HEK293 (cell line): ENCODE measurements around the gene OPA3.

Experiments used
- CTCF ChIA-PET: fragments of 350-600 bp; formaldehyde crosslinking; extraction: SDS; loops from one replicate; lab custom pipeline; 2021; ENCODE audit warnings: antibody characterized with exemption; lab: Yijun Ruan, JAX
- POLR2A ChIA-PET: fragments of 300-600 bp; formaldehyde crosslinking; extraction: SDS; loops from one replicate; lab custom pipeline; 2020; ENCODE audit warnings: antibody characterized with exemption, inconsistent platforms; lab: Yijun Ruan, JAX
- H3K27ac ChIP-seq: fragments of 200-500 bp; sonication (Bioruptor generic); 2 replicates; pipeline ENCODE4 v1.5.1; 2014; ENCODE audit warnings: low read depth, low read length, control low read depth, inconsistent platforms; ENCODE audit errors: extremely low read depth
- H3K36me3 ChIP-seq, 2 experiments: fragments of 200-500 bp in 1 of 2; sonication (Bioruptor generic) in 1 of 2; 1 replicate in 1 of 2; 2 replicates in 1 of 2; pipeline ENCODE4 v1.5.1; 2014 to 2017; ENCODE audit warnings: inconsistent platforms in 2 of 2, low read length in 2 of 2; ENCODE audit not compliant: control insufficient read depth in 2 of 2, insufficient read depth in 1 of 2
- H3K4me1 ChIP-seq: fragments of 200-500 bp; sonication (Bioruptor generic); 2 replicates; pipeline ENCODE4 v1.5.1; 2014; ENCODE audit warnings: mild to moderate bottlenecking, low read length, inconsistent platforms; ENCODE audit not compliant: control insufficient read depth, insufficient read depth
- H3K4me3 ChIP-seq: 2 replicates; pipeline ENCODE4 v1.5.1; 2011; ENCODE audit warnings: low read depth, mild to moderate bottlenecking, control low read depth, low read length, moderate library complexity
- H3K9me3 ChIP-seq: fragments of 200-500 bp; sonication (Bioruptor generic); 2 replicates; pipeline ENCODE4 v1.5.1; 2014; ENCODE audit warnings: low read depth, low read length, inconsistent platforms; ENCODE audit not compliant: control insufficient read depth, insufficient read depth
- AEBP2 ChIP-seq: fragments of 450-650 bp; formaldehyde crosslinking; IDR thresholded peaks from 2 replicates; pipeline ENCODE4 v1.5.1; 2016; ENCODE audit warnings: missing biosample characterization, missing genetic modification characterization, borderline replicate concordance
- EGR2 ChIP-seq: fragments of 450-650 bp; formaldehyde crosslinking; IDR thresholded peaks from 2 replicates; pipeline ENCODE4 v1.5.1; 2016; ENCODE audit warnings: low read depth, missing biosample characterization, missing genetic modification characterization
- GFI1B ChIP-seq: fragments of 450-650 bp; formaldehyde crosslinking; IDR thresholded peaks from 2 replicates; pipeline ENCODE4 v1.5.1; 2016; ENCODE audit warnings: missing biosample characterization, missing genetic modification characterization
- GLI4 ChIP-seq: fragments of 450-650 bp; formaldehyde crosslinking; IDR thresholded peaks from 2 replicates; pipeline ENCODE4 v1.5.1; 2016; ENCODE audit warnings: missing biosample characterization, missing genetic modification characterization
- HOXA7 ChIP-seq: sonication (generic); formaldehyde crosslinking; IDR thresholded peaks from 2 replicates; pipeline ENCODE4 v1.8.1; 2022; ENCODE audit warnings: missing genetic modification reagents, borderline replicate concordance
- TCF7L2 ChIP-seq: IDR thresholded peaks from 2 replicates; pipeline ENCODE4 v1.6.1; 2011; ENCODE audit warnings: low read depth, mild to moderate bottlenecking, inconsistent platforms, low read length, moderate library complexity, borderline replicate concordance
- ZBTB21 ChIP-seq: fragments of 450-650 bp; formaldehyde crosslinking; IDR thresholded peaks from 2 replicates; pipeline ENCODE4 v1.5.1; 2017; ENCODE audit warnings: missing biosample characterization, missing genetic modification characterization
- ZNF146 ChIP-seq: fragments of 450-650 bp; formaldehyde crosslinking; IDR thresholded peaks from 2 replicates; pipeline ENCODE4 v1.5.1; 2016; ENCODE audit warnings: missing biosample characterization, missing genetic modification characterization
- ZNF211 ChIP-seq: fragments of 450-650 bp; formaldehyde crosslinking; IDR thresholded peaks from 2 replicates; pipeline ENCODE4 v1.5.1; 2016; ENCODE audit warnings: low read depth, missing biosample characterization, missing genetic modification characterization
- ZNF354C ChIP-seq: fragments of 450-650 bp; formaldehyde crosslinking; IDR thresholded peaks from 2 replicates; pipeline ENCODE4 v1.5.1; 2016; ENCODE audit warnings: missing biosample characterization, missing genetic modification characterization, low read depth, borderline replicate concordance
- ZNF404 ChIP-seq: fragments of 450-650 bp; formaldehyde crosslinking; IDR thresholded peaks from 2 replicates; pipeline ENCODE4 v1.5.1; 2017; ENCODE audit warnings: missing biosample characterization, missing genetic modification characterization
- ZNF48 ChIP-seq: fragments of 450-650 bp; formaldehyde crosslinking; IDR thresholded peaks from 2 replicates; pipeline ENCODE4 v1.5.1; 2016; ENCODE audit warnings: missing biosample characterization, missing genetic modification characterization
- ZNF548 ChIP-seq: fragments of 450-650 bp; formaldehyde crosslinking; IDR thresholded peaks from 2 replicates; pipeline ENCODE4 v1.5.1; 2016; ENCODE audit warnings: missing biosample characterization, missing genetic modification characterization
- ZNF549 ChIP-seq: fragments of 450-650 bp; IDR thresholded peaks from 2 replicates; pipeline ENCODE4 v1.5.1; 2018; ENCODE audit warnings: missing biosample characterization, missing genetic modification characterization, mild to moderate bottlenecking, inconsistent platforms, moderate library complexity
- ZNF600 ChIP-seq: fragments of 450-650 bp; formaldehyde crosslinking; IDR thresholded peaks from 2 replicates; pipeline ENCODE4 v1.5.1; 2016; ENCODE audit warnings: missing biosample characterization, missing genetic modification characterization
- ZNF623 ChIP-seq: fragments of 450-650 bp; formaldehyde crosslinking; IDR thresholded peaks from 2 replicates; pipeline ENCODE4 v1.5.1; 2016; ENCODE audit warnings: missing biosample characterization, missing genetic modification characterization
- ZNF629 ChIP-seq: fragments of 450-650 bp; formaldehyde crosslinking; IDR thresholded peaks from 2 replicates; pipeline ENCODE4 v1.5.1; 2017; ENCODE audit warnings: missing biosample characterization, missing genetic modification characterization
- ZNF664 ChIP-seq: fragments of 450-650 bp; formaldehyde crosslinking; IDR thresholded peaks from 2 replicates; pipeline ENCODE4 v1.5.1; 2016; ENCODE audit warnings: missing biosample characterization, missing genetic modification characterization
- ZNF670 ChIP-seq: fragments of 450-650 bp; formaldehyde crosslinking; IDR thresholded peaks from 2 replicates; pipeline ENCODE4 v1.5.1; 2016; ENCODE audit warnings: missing biosample characterization, missing genetic modification characterization, low read depth
- ZNF768 ChIP-seq: fragments of 450-650 bp; formaldehyde crosslinking; IDR thresholded peaks from 2 replicates; pipeline ENCODE4 v1.5.1; 2018; ENCODE audit warnings: missing biosample characterization, mild to moderate bottlenecking, missing genetic modification characterization
- ZNF785 ChIP-seq: fragments of 450-650 bp; formaldehyde crosslinking; IDR thresholded peaks from 2 replicates; pipeline ENCODE4 v1.5.1; 2016; ENCODE audit warnings: missing biosample characterization, missing genetic modification characterization
- ZNF792 ChIP-seq: fragments of 450-650 bp; formaldehyde crosslinking; IDR thresholded peaks from 2 replicates; pipeline ENCODE4 v1.5.1; 2016; ENCODE audit warnings: missing biosample characterization, missing genetic modification characterization
- TF ChIP-seq, protein P1 (sequence below): fragments of 450-650 bp; formaldehyde crosslinking; IDR thresholded peaks from 2 replicates; pipeline ENCODE4 v1.5.1; 2016; ENCODE audit warnings: missing biosample characterization, missing genetic modification characterization
- TF ChIP-seq, protein P2 (sequence below): fragments of 450-650 bp; formaldehyde crosslinking; conservative IDR thresholded peaks from 2 replicates; pipeline ENCODE4 v1.5.1; 2016; ENCODE audit warnings: low read depth, missing biosample characterization, missing genetic modification characterization
- TF ChIP-seq, protein P3 (sequence below): fragments of 450-650 bp; formaldehyde crosslinking; IDR thresholded peaks from 2 replicates; pipeline ENCODE4 v1.5.1; 2016; ENCODE audit warnings: missing biosample characterization, missing genetic modification characterization

OPA3 gene

GRCh38 chr19:45547965-45548609 is 36.5 kb downstream of the OPA3 start (continued):
- TF ChIP-seq AEBP2: no peak
- no peak for TF ChIP-seq GLI4 (tag by site-specific recombination)
- TF ChIP-seq ZNF146: no peak
- no peak for TF ChIP-seq ZNF785 (tag by site-specific recombination)
- no peak for TF ChIP-seq ZNF549
- no peak for TF ChIP-seq ZNF768
- TF ChIP-seq, protein P1, sequence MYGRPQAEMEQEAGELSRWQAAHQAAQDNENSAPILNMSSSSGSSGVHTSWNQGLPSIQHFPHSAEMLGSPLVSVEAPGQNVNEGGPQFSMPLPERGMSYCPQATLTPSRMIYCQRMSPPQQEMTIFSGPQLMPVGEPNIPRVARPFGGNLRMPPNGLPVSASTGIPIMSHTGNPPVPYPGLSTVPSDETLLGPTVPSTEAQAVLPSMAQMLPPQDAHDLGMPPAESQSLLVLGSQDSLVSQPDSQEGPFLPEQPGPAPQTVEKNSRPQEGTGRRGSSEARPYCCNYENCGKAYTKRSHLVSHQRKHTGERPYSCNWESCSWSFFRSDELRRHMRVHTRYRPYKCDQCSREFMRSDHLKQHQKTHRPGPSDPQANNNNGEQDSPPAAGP (tag by site-specific recombination): peak; percentile 81; the same call in 1 of the 2 replicates
- TF ChIP-seq HOXA7 (CRISPR knock-in tag): no peak

- CTCF ChIA-PET: interaction anchor here (0.5 to 8.8 kb wide), 5 partner anchors 11 to 350 kb away, joined by 3 to 60 read pairs (median 3); no protein-coding TSS in a partner anchor
- no peak overlapping the region for H3K4me3 ChIP-seq
- no peaks in the 10 kb centered on the region for H3K9me3 ChIP-seq
- H3K4me1 ChIP-seq: 0 out of 2 replicates have a peak, but pooled peaks cover under 1% of the 10 kb centered on the region
- H3K27ac ChIP-seq: no peak overlapping the region
- TF ChIP-seq, protein P2, sequence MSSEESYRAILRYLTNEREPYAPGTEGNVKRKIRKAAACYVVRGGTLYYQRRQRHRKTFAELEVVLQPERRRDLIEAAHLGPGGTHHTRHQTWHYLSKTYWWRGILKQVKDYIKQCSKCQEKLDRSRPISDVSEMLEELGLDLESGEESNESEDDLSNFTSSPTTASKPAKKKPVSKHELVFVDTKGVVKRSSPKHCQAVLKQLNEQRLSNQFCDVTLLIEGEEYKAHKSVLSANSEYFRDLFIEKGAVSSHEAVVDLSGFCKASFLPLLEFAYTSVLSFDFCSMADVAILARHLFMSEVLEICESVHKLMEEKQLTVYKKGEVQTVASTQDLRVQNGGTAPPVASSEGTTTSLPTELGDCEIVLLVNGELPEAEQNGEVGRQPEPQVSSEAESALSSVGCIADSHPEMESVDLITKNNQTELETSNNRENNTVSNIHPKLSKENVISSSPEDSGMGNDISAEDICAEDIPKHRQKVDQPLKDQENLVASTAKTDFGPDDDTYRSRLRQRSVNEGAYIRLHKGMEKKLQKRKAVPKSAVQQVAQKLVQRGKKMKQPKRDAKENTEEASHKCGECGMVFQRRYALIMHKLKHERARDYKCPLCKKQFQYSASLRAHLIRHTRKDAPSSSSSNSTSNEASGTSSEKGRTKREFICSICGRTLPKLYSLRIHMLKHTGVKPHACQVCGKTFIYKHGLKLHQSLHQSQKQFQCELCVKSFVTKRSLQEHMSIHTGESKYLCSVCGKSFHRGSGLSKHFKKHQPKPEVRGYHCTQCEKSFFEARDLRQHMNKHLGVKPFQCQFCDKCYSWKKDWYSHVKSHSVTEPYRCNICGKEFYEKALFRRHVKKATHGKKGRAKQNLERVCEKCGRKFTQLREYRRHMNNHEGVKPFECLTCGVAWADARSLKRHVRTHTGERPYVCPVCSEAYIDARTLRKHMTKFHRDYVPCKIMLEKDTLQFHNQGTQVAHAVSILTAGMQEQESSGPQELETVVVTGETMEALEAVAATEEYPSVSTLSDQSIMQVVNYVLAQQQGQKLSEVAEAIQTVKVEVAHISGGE (tag by site-specific recombination): no peak
- TF ChIP-seq ZNF600 (tag by site-specific recombination) (0 out of 2 replicates have a peak, but pooled peaks have one; percentile 19), ZNF785 (tag by site-specific recombination) (no peak), ZNF664 (tag by site-specific recombination) (no peak)
- no peaks in the 10 kb centered on the region for H3K36me3 ChIP-seq
- POLR2A ChIA-PET: no interaction called here
Observed at GRCh38 chr19:45547211-45547770, 37.3 kb downstream of the OPA3 start.

DNA sequence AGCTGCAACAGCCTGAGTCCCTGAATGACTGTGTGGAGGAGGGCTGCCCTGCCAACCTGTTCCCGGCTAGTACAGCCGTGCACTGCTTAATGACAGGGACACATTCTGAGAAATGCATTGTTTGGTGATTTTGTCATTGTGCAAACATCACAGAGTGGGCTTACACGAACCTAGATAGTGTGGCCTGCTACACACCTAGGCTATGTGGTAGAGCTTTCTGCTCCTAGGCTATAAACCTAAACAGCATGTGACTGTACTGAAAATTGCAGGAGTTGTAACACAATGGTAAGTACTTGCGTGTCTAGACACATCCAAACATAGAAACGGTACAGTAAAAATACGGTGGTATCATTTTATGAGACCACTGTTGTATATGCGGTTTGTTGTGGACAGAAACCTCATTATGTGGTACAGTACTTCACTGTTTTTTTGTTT is 42.4 kb downstream of the OPA3 start:
- peak overlapping the region; percentile 66 for H3K27ac ChIP-seq
- H3K4me3 ChIP-seq: no peak overlapping the region
- ChIA-PET CTCF (interaction anchor here (8.8 kb wide), 1 partner anchor 16 kb away, joined by 60 read pairs; no protein-coding TSS in a partner anchor), POLR2A (no interaction called here)
- H3K9me3 ChIP-seq: no peaks in the 10 kb centered on the region
- H3K36me3 ChIP-seq: no peaks in the 10 kb centered on the region
- H3K4me1 ChIP-seq: peaks cover 7% of the 10 kb centered on the region; the same call in 1 of the 2 replicates
- TF ChIP-seq ZNF48 (tag by site-specific recombination) (no peak), TCF7L2 (no peak), ZBTB21 (tag by site-specific recombination) (no peak), ZNF792 (tag by site-specific recombination) (no peak), ZNF623 (no peak), ZNF354C (tag by site-specific recombination) (no peak), ZNF404 (tag by site-specific recombination) (no peak), EGR2 (tag by site-specific recombination) (no peak), ZNF629 (peak; percentile 45; the same call in 1 of the 2 replicates), AEBP2 (no peak), ZNF670 (no peak), GFI1B (tag by site-specific recombination) (no peak), ZNF211 (tag by site-specific recombination) (no peak), ZNF548 (tag by site-specific recombination) (no peak)
- TF ChIP-seq, protein P3, sequence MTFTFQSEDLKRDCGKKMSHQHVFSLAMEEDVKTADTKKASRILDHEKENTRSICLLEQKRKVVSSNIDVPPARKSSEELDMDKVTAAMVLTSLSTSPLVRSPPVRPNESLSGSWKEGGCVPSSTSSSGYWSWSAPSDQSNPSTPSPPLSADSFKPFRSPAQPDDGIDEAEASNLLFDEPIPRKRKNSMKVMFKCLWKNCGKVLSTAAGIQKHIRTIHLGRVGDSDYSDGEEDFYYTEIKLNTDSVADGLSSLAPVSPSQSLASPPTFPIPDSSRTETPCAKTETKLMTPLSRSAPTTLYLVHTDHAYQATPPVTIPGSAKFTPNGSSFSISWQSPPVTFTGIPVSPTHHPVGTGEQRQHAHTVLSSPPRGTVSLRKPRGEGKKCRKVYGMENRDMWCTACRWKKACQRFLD (tag by site-specific recombination): no peak
